K562 (cell line): Measurements from ENCODE around the gene METTL25B. TPM values are rescaled to one million over a fixed set of nuclear protein-coding genes. Genes with fewer than 3 reads are reported as not detected.

Experiments
- CBFB ChIP-seq: sonication (generic); formaldehyde crosslinking; IDR thresholded peaks from 2 replicates; pipeline ENCODE4 v1.4.0; 2020; ENCODE audit warnings: mild to moderate bottlenecking, missing genetic modification reagents
- CREB3 ChIP-seq: fragments of 450-650 bp; conservative IDR thresholded peaks from 2 replicates; pipeline ENCODE4 v1.6.1; 2016; ENCODE audit warnings: missing genetic modification characterization, low read depth, mild to moderate bottlenecking, missing compliant biosample characterization, moderate library complexity
- E4F1 ChIP-seq: fragments of 250-450 bp; sonication (Bioruptor Pico); IDR thresholded peaks from 2 replicates; pipeline ENCODE4 v1.5.0; 2021; ENCODE audit warnings: mild to moderate bottlenecking, borderline replicate concordance
- ELF4 ChIP-seq: fragments of 450-650 bp; formaldehyde crosslinking; IDR thresholded peaks from 2 replicates; pipeline ENCODE4 v1.4.0; 2022; ENCODE audit warnings: missing genetic modification characterization
- HLTF ChIP-seq: fragments of 450-650 bp; IDR thresholded peaks from 2 replicates; pipeline ENCODE4 v1.6.1; 2016
- MAFK ChIP-seq: IDR thresholded peaks from 2 replicates; pipeline ENCODE4 v1.6.1; 2011; ENCODE audit warnings: low read length, improper control_type of control experiment
- NCOA4 ChIP-seq: fragments of 450-650 bp; IDR thresholded peaks from 2 replicates; pipeline ENCODE4 v1.6.1; 2018; ENCODE audit warnings: mild to moderate bottlenecking; ENCODE audit not compliant: partially characterized antibody
- NFRKB ChIP-seq: fragments of 450-650 bp; IDR thresholded peaks from 2 replicates; pipeline ENCODE4 v1.6.1; 2016; ENCODE audit warnings: low read depth
- SAFB ChIP-seq: fragments of 200-400 bp; formaldehyde crosslinking; IDR thresholded peaks from 2 replicates; pipeline ENCODE4 v1.6.1; 2017; ENCODE audit warnings: low read depth, low read length, borderline replicate concordance
- ZFP36 ChIP-seq: fragments of 150-350 bp; IDR thresholded peaks from 2 replicates; pipeline ENCODE4 v1.6.1; 2018; ENCODE audit warnings: low read length, low read depth; ENCODE audit not compliant: partially characterized antibody
- ZNF12 ChIP-seq: sonication (generic); formaldehyde crosslinking; IDR thresholded peaks from 2 replicates; pipeline ENCODE4 v1.4.0; 2020; ENCODE audit warnings: mild to moderate bottlenecking, missing genetic modification reagents
- ZNF592 ChIP-seq: fragments of 450-650 bp; IDR thresholded peaks from 2 replicates; pipeline ENCODE4 v1.6.1; 2017; ENCODE audit warnings: antibody characterized with exemption, mild to moderate bottlenecking
- ZNF766 ChIP-seq: fragments of 200-800 bp; sonication (Bioruptor generic); conservative IDR thresholded peaks from 2 replicates; pipeline ENCODE4 v1.6.1; 2016; ENCODE audit warnings: missing genetic modification characterization, missing compliant biosample characterization
- polyA plus RNA-seq, 8 experiments: library from polyadenylated mRNA; depleted of rRNA in 4 of 8; stranded (reverse) in 5 of 8; unstranded in 3 of 8; fragments of >200 nt; fragmentation: Nextera tagmentation in 2 of 8; fragmentation: Illumina TruSeq in 1 of 8; extraction: Ambion mirVana in 2 of 8; extraction: Trizol in 1 of 8; gene quantifications; 2 replicates each; pipeline versions ENCODE4 v1.2.1 to v1.2.3, GENCODE V29; 2011 to 2014; ENCODE audit warnings: inconsistent platforms in 1 of 8, missing spikeins in 1 of 8
- total RNA-seq, 7 experiments: library from RNA; depleted of rRNA in 6 of 7; stranded (reverse); fragments of >200 nt in 6 of 7; fragmentation: Illumina TruSeq in 2 of 7; extraction: Trizol in 2 of 7; gene quantifications; 2 replicates each; pipeline versions ENCODE4 v1.2.1 to v1.2.3, GENCODE V29; 2011 to 2021; ENCODE audit warnings: low replicate concordance in 1 of 7
- TF ChIP-seq, protein P1 (sequence below): IDR thresholded peaks from 2 replicates; pipeline ENCODE4 v1.6.1; 2011; ENCODE audit warnings: borderline replicate concordance, low read depth, mild to moderate bottlenecking, moderate library complexity, low read length; ENCODE audit not compliant: insufficient read depth, poor library complexity, severe bottlenecking
- TF ChIP-seq, protein P2 (sequence below), 2 experiments: fragments of 450-650 bp in 1 of 2; sonication (generic) in 1 of 2; formaldehyde crosslinking in 1 of 2; IDR thresholded peaks in 1 of 2; conservative IDR thresholded peaks in 1 of 2; 2 replicates each; pipeline versions ENCODE4 v1.6.1 to v1.8.1; 2016 to 2023; ENCODE audit warnings: mild to moderate bottlenecking in 2 of 2, moderate library complexity in 2 of 2, inconsistent platforms in 1 of 2, missing genetic modification reagents in 1 of 2

METTL25B gene
- total and polyA plus RNA-seq, 9 of the 15 experiments (the other 6 are each of a cell fraction or from before 2014, with no cell fraction given): 7.7 to 48.3 (median 33.1) TPM

DNA sequence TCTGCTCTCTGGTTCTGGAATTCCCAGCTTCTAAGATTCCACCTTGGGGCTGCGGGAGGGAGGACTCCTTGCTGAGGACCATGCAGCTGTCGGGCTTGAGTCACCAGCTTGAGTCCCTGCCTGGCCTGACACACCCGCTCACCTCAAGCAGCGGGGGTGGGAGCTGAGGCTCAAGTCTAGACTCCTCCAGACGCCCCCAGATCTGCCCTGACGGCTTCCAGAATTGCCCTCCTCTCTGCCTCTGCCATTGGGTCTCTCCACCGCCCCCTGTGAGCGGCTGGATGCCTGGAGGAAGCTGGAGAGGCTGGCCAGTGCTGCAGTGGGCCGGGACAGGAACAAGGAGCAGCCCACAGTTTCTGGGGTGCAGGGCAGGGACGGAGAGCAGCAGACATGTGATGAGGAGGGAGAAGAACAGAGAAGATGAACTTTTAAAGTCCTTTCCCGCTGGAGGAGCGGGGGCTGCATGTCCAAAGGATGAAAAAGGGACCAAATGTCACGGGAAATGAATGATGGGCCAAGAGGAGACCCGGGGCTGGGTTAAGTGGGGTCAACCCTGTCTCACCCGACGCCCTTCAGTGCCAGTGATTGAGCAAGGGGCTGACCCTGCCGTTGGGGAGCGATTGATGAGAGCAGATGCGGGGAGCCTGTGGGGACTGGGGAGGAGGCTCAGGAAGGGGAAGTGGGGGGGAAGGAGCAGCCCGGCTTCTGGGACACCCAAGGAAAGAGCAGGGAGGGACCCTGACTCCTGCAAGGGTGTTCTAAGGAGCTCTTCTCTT, 36.4 kb upstream of the METTL25B start (continued):
- TF ChIP-seq SAFB (no peak), ELF4 (CRISPR knock-in tag) (no peak), E4F1 (CRISPR knock-in tag) (no peak), CBFB (CRISPR knock-in tag) (no peak), NFRKB (no peak), ZNF592 (no peak), NCOA4 (no peak), ZFP36 (no peak), ZNF766 (CRISPR knock-in tag) (no peak), CREB3 (tag) (no peak), HLTF (no peak), MAFK (no peak), ZNF12 (CRISPR knock-in tag) (no peak)
- TF ChIP-seq, protein P1, sequence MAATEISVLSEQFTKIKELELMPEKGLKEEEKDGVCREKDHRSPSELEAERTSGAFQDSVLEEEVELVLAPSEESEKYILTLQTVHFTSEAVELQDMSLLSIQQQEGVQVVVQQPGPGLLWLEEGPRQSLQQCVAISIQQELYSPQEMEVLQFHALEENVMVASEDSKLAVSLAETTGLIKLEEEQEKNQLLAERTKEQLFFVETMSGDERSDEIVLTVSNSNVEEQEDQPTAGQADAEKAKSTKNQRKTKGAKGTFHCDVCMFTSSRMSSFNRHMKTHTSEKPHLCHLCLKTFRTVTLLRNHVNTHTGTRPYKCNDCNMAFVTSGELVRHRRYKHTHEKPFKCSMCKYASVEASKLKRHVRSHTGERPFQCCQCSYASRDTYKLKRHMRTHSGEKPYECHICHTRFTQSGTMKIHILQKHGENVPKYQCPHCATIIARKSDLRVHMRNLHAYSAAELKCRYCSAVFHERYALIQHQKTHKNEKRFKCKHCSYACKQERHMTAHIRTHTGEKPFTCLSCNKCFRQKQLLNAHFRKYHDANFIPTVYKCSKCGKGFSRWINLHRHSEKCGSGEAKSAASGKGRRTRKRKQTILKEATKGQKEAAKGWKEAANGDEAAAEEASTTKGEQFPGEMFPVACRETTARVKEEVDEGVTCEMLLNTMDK: no peak
- TF ChIP-seq, protein P2, sequence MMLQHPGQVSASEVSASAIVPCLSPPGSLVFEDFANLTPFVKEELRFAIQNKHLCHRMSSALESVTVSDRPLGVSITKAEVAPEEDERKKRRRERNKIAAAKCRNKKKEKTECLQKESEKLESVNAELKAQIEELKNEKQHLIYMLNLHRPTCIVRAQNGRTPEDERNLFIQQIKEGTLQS (IDR thresholded peaks at IDR 0.05): peak; percentile 27; the same call in 1 of the 2 replicates
- TF ChIP-seq, protein P2 (CRISPR knock-in tag; conservative IDR thresholded peaks at IDR 0.05): no peak
